ENCODE results near the gene LPAR1.

DNA sequence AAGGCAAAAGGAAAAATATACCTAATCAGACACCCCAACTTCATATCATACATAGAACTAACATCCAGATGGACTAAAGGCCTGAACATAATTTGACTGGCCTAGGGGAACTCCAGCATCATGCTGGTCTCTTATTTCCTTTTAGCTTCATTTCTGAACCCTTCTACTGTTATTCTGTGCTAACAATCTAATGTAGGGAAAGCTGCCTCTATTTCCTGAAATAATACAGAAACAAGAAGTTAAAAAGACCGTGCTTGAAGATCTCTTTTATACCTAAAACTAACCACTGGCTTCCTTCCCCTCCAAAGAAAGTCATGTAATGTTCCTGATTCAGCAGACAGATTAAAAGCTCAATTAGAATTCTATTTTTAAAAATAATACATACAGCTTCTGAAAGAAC lies 36.7 kb downstream of the LPAR1 start:
- no peak for TF ChIP-seq POLR2A (IDR thresholded peaks at IDR 0.05)
- TF ChIP-seq, protein P1, sequence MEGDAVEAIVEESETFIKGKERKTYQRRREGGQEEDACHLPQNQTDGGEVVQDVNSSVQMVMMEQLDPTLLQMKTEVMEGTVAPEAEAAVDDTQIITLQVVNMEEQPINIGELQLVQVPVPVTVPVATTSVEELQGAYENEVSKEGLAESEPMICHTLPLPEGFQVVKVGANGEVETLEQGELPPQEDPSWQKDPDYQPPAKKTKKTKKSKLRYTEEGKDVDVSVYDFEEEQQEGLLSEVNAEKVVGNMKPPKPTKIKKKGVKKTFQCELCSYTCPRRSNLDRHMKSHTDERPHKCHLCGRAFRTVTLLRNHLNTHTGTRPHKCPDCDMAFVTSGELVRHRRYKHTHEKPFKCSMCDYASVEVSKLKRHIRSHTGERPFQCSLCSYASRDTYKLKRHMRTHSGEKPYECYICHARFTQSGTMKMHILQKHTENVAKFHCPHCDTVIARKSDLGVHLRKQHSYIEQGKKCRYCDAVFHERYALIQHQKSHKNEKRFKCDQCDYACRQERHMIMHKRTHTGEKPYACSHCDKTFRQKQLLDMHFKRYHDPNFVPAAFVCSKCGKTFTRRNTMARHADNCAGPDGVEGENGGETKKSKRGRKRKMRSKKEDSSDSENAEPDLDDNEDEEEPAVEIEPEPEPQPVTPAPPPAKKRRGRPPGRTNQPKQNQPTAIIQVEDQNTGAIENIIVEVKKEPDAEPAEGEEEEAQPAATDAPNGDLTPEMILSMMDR (IDR thresholded peaks at IDR 0.05) = no peak

All from heart left ventricle (tissue), 13 donors.